SJSA1 (cell line): ENCODE data around the gene KCND3. TPM values are rescaled to one million over a fixed set of nuclear protein-coding genes. Genes with fewer than 3 reads are reported as not detected.

Experiments used
- DNase-seq, 2 experiments: peaks; one replicate each; pipeline ENCODE4 v3.0.0-alpha.2; 2015 to 2020; ENCODE audit warnings: low spot score in 2 of 2, low read depth in 1 of 2
- H3K27ac ChIP-seq: fragments of 250-450 bp; sonication (Bioruptor Pico); 2 replicates; pipeline ENCODE4 v1.5.1; 2020; ENCODE audit warnings: mild to moderate bottlenecking, moderate library complexity
- H3K27me3 ChIP-seq: fragments of 250-450 bp; sonication (Bioruptor Pico); replicated peaks from 2 replicates; pipeline ENCODE4 v1.5.1; 2020; ENCODE audit warnings: mild to moderate bottlenecking, moderate library complexity
- H3K36me3 ChIP-seq: fragments of 250-450 bp; sonication (Bioruptor Pico); 2 replicates; pipeline ENCODE4 v1.5.1; 2020; ENCODE audit warnings: mild to moderate bottlenecking
- H3K4me1 ChIP-seq: fragments of 250-450 bp; sonication (Bioruptor Pico); replicated peaks from 2 replicates; pipeline ENCODE4 v1.6.1; 2021; ENCODE audit warnings: mild to moderate bottlenecking
- H3K4me3 ChIP-seq: fragments of 250-450 bp; sonication (Bioruptor Pico); 2 replicates; pipeline ENCODE4 v1.5.1; 2020; ENCODE audit warnings: mild to moderate bottlenecking
- H3K9me3 ChIP-seq: fragments of 250-450 bp; sonication (Bioruptor Pico); replicated peaks from 2 replicates; pipeline ENCODE4 v1.5.1; 2020; ENCODE audit warnings: mild to moderate bottlenecking
- total RNA-seq: library from RNA; depleted of rRNA; stranded (reverse); fragments of >200 nt; shearing (Covaris generic); gene quantifications from 2 replicates; pipeline ENCODE4 v1.2.3, GENCODE V29; 2014; rRNA removed

The KCND3 gene
- total RNA-seq: 0.25 TPM in 1 of 2 replicates, not detected in the other

- H3K4me3 ChIP-seq: peak within 1 kb of the TSS; percentile 23
- no peaks in the 10 kb centered on the region for H3K36me3 ChIP-seq
- H3K9me3 ChIP-seq: no peaks in the 10 kb centered on the region
- no peak for DNase-seq
- peaks cover 26% of the 10 kb centered on the region for H3K4me1 ChIP-seq
- peaks cover 62% of the 10 kb centered on the region for H3K27me3 ChIP-seq
- H3K27ac ChIP-seq: no peak within 1 kb of the TSS
Observed at GRCh38 chr1:111989531-111990025, at the start of gene KCND3. Gene KCND3, minus strand, starts transcription at chr1:111989668.

- H3K27ac ChIP-seq: no peak overlapping the region
- no peak for DNase-seq
- H3K4me1 ChIP-seq: no peaks in the 10 kb centered on the region
- H3K9me3 ChIP-seq: no peaks in the 10 kb centered on the region
- H3K4me3 ChIP-seq: no peak overlapping the region
- no peaks in the 10 kb centered on the region for H3K36me3 ChIP-seq
- H3K27me3 ChIP-seq: no peaks in the 10 kb centered on the region; the same call in 1 of the 2 replicates
Observed at GRCh38 chr1:112034277-112034676, 44.8 kb upstream of the KCND3 start.

- H3K27me3 ChIP-seq: no peaks in the 10 kb centered on the region; the same call in 1 of the 2 replicates
- no peak for DNase-seq
- H3K9me3 ChIP-seq: no peaks in the 10 kb centered on the region
- no peaks in the 10 kb centered on the region for H3K4me1 ChIP-seq
- H3K27ac ChIP-seq: no peak overlapping the region
- no peak overlapping the region for H3K4me3 ChIP-seq
- H3K36me3 ChIP-seq: no peaks in the 10 kb centered on the region
Observed at GRCh38 chr1:112033439-112034120, 44.1 kb upstream of the KCND3 start.

DNA sequence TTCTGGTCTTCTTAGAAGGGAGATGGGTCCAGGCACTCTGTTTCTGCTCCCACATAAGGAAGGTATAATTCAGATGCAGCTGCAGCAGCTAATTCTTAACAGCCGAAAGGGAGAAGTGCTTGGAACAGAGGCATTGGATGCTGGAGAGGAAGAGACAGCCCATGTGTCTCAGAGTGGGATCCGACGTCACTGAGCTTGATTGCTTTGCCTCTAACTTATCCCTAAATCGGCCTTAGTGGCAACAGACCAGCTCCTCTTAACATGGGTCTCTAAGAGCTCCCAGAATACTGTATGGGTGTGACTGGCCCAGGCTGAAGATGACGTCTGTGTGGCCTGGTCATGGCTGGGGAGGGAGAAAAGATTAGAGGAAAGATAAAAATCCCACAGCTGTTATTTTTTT, 40.7 kb upstream of the KCND3 start:
- no peaks in the 10 kb centered on the region; the same call in 1 of the 2 replicates for H3K27me3 ChIP-seq
- H3K27ac ChIP-seq: no peak overlapping the region
- no peaks in the 10 kb centered on the region for H3K4me1 ChIP-seq
- no peak for DNase-seq
- H3K36me3 ChIP-seq: no peaks in the 10 kb centered on the region
- H3K4me3 ChIP-seq: no peak overlapping the region
- no peaks in the 10 kb centered on the region for H3K9me3 ChIP-seq

DNA sequence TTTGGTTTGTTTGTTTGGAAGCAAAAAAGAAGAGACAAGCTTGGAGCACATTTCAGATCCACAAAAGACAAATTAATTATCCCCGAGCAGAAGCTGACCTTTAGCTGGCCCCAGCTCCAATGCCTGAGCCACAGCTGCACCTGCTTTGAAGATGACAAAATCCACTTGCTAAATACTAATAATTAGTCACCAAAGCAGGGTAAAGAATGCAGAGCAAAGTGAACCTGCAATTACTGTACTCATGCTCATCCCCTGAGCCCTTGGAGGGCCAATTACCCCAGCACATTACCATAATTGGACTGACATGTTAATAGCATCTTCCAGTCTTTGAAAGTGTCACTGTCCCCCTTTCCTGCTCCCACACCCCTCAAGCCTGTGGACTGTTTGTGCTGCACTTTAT, 38.2 kb upstream of the KCND3 start:
- no peak for DNase-seq
- H3K4me3 ChIP-seq: no peak overlapping the region
- no peak overlapping the region for H3K27ac ChIP-seq
- no peaks in the 10 kb centered on the region; the same call in 1 of the 2 replicates for H3K27me3 ChIP-seq
- no peaks in the 10 kb centered on the region for H3K36me3 ChIP-seq
- H3K4me1 ChIP-seq: no peaks in the 10 kb centered on the region
- no peaks in the 10 kb centered on the region for H3K9me3 ChIP-seq

GRCh38 chr1:112026501-112026900, 37.0 kb upstream of the KCND3 start:
- no peaks in the 10 kb centered on the region for H3K36me3 ChIP-seq
- H3K9me3 ChIP-seq: no peaks in the 10 kb centered on the region
- no peak overlapping the region for H3K27ac ChIP-seq
- H3K4me3 ChIP-seq: no peak overlapping the region
- no peaks in the 10 kb centered on the region for H3K4me1 ChIP-seq
- H3K27me3 ChIP-seq: no peaks in the 10 kb centered on the region; the same call in 1 of the 2 replicates
- DNase-seq: no peak

- DNase-seq: no peak
- Histone ChIP-seq H3K27ac (no peak overlapping the region), H3K27me3 (no peaks in the 10 kb centered on the region; the same call in 1 of the 2 replicates), H3K4me3 (no peak overlapping the region), H3K4me1 (no peaks in the 10 kb centered on the region), H3K9me3 (no peaks in the 10 kb centered on the region), H3K36me3 (no peaks in the 10 kb centered on the region)
Observed at GRCh38 chr1:112026016-112026415, 36.5 kb upstream of the KCND3 start.

DNA sequence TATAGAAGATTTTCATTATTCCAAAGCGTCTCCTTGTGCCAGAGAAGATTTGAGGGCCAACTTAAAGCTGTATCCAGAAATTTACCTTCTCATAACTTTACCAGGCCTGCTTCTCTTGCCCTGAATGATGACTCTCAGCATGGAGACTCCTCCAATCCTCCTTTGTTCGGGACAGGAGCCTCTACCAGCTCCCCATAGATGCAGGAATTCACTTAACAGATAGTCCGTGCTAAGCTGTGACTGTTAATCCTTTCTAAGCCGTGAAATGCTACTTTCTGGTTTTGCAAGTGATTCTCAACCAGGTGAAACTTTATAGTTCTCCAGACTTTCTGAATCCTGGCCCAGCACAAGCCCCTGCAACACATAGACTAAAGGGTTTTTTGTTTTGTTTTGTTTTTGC, 31.8 kb upstream of the KCND3 start:
- DNase-seq: no peak
- no peaks in the 10 kb centered on the region for H3K36me3 ChIP-seq
- no peaks in the 10 kb centered on the region for H3K9me3 ChIP-seq
- no peak overlapping the region for H3K27ac ChIP-seq
- no peaks in the 10 kb centered on the region for H3K4me1 ChIP-seq
- H3K27me3 ChIP-seq: no peaks in the 10 kb centered on the region
- no peak overlapping the region for H3K4me3 ChIP-seq

DNA sequence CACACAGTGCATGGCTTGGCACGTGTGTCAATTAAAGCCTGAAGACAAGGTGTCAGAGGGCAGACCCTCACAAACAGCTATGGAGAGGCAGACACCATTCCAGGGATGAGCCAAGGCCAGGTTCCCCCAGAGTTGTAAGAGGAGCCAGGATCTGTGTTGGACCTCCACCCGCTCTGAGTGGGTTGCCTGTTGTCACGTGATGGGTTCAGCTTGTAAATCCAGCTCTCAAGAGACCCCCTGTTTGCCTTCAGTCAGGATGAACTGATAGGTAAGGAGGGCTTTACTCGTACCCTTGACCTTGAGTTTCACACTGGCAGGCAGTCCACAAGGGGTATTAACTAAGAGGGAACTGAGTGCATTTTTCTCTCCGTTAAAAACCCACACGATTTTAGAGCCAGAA, 27.7 kb upstream of the KCND3 start:
- no peak overlapping the region for H3K4me3 ChIP-seq
- DNase-seq: no peak
- H3K4me1 ChIP-seq: no peaks in the 10 kb centered on the region
- H3K27me3 ChIP-seq: no peaks in the 10 kb centered on the region
- no peaks in the 10 kb centered on the region for H3K36me3 ChIP-seq
- no peaks in the 10 kb centered on the region for H3K9me3 ChIP-seq
- no peak overlapping the region for H3K27ac ChIP-seq

DNA sequence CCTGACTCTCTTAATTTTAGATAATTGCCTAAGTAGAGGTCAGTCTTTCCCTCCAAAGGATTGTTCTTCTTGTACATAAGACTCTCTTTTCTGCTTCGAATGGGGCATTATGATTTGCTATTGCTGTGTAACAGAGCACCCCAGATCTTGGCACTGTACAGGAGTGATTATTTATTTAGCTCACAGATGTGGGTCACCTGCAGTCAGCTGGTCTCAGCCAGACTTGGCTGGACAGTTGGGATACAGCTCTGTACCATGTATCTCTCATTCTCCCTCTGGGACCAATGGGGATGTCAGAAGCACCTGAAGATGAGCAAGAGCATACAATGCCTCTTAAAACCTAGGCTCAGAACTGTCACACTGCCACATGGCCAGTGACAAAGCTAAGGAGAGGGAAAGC, 23.4 kb upstream of the KCND3 start:
- DNase-seq: no peak
- H3K4me3 ChIP-seq: no peak overlapping the region
- no peaks in the 10 kb centered on the region for H3K36me3 ChIP-seq

GRCh38 chr1:112011202-112011601, 21.7 kb upstream of the KCND3 start:
- Histone ChIP-seq H3K27me3 (no peaks in the 10 kb centered on the region), H3K4me3 (no peak overlapping the region), H3K27ac (no peak overlapping the region), H3K4me1 (no peaks in the 10 kb centered on the region), H3K9me3 (no peaks in the 10 kb centered on the region), H3K36me3 (no peaks in the 10 kb centered on the region)
- DNase-seq: no peak

More for the DNA sequence above, 23.4 kb upstream of the KCND3 start:
- H3K27ac ChIP-seq: no peak overlapping the region
- H3K4me1 ChIP-seq: no peaks in the 10 kb centered on the region
- no peaks in the 10 kb centered on the region for H3K9me3 ChIP-seq
- no peaks in the 10 kb centered on the region for H3K27me3 ChIP-seq

DNA sequence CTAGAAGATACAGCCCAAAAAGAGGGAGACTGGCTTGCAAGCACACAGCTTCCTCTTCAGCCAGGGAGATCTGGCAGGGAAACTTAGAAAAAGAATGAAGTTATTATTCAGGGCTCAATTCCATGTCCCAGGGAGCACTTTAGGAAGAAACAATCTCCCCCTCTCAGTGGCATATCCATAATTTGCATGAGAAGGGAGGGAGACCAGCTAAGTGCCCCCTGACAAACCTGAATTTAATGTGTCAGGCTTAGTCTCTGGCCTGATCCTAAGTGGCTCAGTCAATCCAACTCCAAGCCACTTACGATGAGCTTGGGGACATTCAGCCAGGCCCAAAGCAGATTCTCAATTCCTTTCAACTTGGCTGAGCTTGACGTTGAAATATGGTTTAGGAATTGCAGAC, 17.7 kb upstream of the KCND3 start:
- Histone ChIP-seq H3K27me3 (no peaks in the 10 kb centered on the region; the same call in 1 of the 2 replicates), H3K4me3 (no peak overlapping the region), H3K27ac (no peak overlapping the region), H3K9me3 (no peaks in the 10 kb centered on the region), H3K36me3 (no peaks in the 10 kb centered on the region), H3K4me1 (no peaks in the 10 kb centered on the region)
- no peak for DNase-seq

DNA sequence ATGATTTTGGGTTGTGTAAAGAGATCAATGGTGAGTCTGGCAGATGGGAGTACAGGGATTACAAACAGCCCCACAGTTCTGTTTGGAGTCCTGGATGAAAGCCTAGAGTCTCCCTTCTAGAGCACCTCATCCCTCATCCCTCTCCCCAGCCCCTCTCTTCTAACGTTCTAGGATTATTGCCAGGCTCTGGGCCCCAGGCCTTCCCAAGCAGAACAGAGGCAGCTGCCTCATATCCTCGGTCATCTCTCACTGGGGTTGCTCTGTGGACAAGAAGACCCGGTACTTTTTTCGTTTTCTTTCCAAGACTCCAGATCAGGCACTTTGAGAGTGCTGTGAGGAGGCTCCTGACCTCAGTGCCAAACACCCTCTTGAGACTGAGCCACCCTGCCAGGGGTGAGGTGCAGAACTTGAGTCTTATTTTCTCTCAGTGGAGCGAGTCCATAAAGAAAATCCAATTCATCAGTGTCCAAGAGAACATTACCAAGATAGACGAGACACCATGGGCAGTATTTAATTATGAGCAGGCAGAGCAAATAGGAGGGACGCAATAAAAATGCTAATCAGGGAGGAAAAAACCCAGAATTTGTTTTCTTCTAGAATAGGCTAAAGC, 17.1 kb upstream of the KCND3 start:
- H3K4me1 ChIP-seq: no peaks in the 10 kb centered on the region
- H3K9me3 ChIP-seq: no peaks in the 10 kb centered on the region
- no peak overlapping the region for H3K27ac ChIP-seq
- no peaks in the 10 kb centered on the region; the same call in 1 of the 2 replicates for H3K27me3 ChIP-seq
- no peak overlapping the region for H3K4me3 ChIP-seq
- no peak for DNase-seq
- no peaks in the 10 kb centered on the region for H3K36me3 ChIP-seq

DNA sequence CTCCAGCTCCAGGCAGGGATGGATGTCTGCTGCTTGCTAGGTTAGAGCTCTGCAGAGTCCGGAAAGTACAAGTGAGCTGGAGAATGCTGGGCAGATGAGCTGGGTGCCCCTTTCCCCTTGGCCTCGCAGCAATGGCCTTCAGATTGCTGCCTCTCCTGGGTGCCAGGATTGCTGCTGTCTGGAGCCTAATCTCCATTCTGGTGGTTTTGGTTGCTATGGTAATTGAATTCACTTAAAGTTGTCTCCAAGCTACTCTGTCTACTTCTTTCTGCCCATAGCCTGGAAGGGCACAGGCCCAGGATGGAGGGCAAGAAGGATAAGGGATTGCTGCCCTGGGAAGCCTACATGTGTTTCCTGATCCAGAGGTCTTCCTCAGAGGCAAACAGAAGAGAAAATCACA, 14.6 kb upstream of the KCND3 start:
- DNase-seq: no peak
- Histone ChIP-seq H3K9me3 (no peaks in the 10 kb centered on the region), H3K4me3 (no peak overlapping the region), H3K4me1 (no peaks in the 10 kb centered on the region), H3K27me3 (no peaks in the 10 kb centered on the region; the same call in none of the 2 replicates), H3K36me3 (no peaks in the 10 kb centered on the region), H3K27ac (no peak overlapping the region)
